HepG2 (cell line): ENCODE measurements around the gene KDM3B. TPM values are rescaled to one million over a fixed set of nuclear protein-coding genes. Genes with fewer than 3 reads are reported as not detected.

ENCODE experiments used
- CENPX ChIP-seq: sonication (generic); formaldehyde crosslinking; IDR thresholded peaks from 2 replicates; pipeline ENCODE4 v1.9.0; 2021; ENCODE audit warnings: mild to moderate bottlenecking, missing genetic modification reagents, moderate library complexity
- FOSL1 ChIP-seq: sonication (generic); formaldehyde crosslinking; IDR thresholded peaks from 2 replicates; pipeline ENCODE4 v1.9.0; 2021; ENCODE audit warnings: missing genetic modification reagents, borderline replicate concordance
- GZF1 ChIP-seq: sonication (generic); formaldehyde crosslinking; IDR thresholded peaks from 2 replicates; pipeline ENCODE4 v1.5.1; 2020; ENCODE audit warnings: mild to moderate bottlenecking, missing genetic modification reagents
- HOXA7 ChIP-seq: sonication (generic); formaldehyde crosslinking; IDR thresholded peaks from 2 replicates; pipeline ENCODE4 v1.8.1; 2022; ENCODE audit warnings: mild to moderate bottlenecking, missing genetic modification reagents, moderate library complexity
- KDM5A ChIP-seq: fragments of 200-600 bp; sonication (generic); IDR thresholded peaks from 2 replicates; pipeline ENCODE4 v1.7.0; 2018; ENCODE audit warnings: antibody characterized with exemption, mild to moderate bottlenecking, low read length, borderline replicate concordance
- MBD4 ChIP-seq: IDR thresholded peaks from 2 replicates; pipeline ENCODE4 v1.6.1; 2012; ENCODE audit warnings: low read length, inconsistent platforms, borderline replicate concordance
- PAX8 ChIP-seq: sonication (generic); formaldehyde crosslinking; IDR thresholded peaks from 2 replicates; pipeline ENCODE4 v1.8.0; 2022; ENCODE audit warnings: mild to moderate bottlenecking, missing genetic modification reagents, borderline replicate concordance
- PLRG1 ChIP-seq: fragments of 450-650 bp; conservative IDR thresholded peaks from 2 replicates; pipeline ENCODE4 v1.6.1; 2016
- PTBP1 ChIP-seq: fragments of 200-400 bp; formaldehyde crosslinking; IDR thresholded peaks from 2 replicates; pipeline ENCODE4 v1.6.1; 2018; ENCODE audit warnings: low read length, low read depth; ENCODE audit not compliant: poor library complexity, severe bottlenecking
- SMARCC2 ChIP-seq: fragments of 450-650 bp; IDR thresholded peaks from 2 replicates; pipeline ENCODE4 v1.6.1; 2017; ENCODE audit warnings: antibody characterized with exemption, mild to moderate bottlenecking
- SP4 ChIP-seq: sonication (generic); formaldehyde crosslinking; IDR thresholded peaks from 2 replicates; pipeline ENCODE4 v1.8.1; 2023; ENCODE audit warnings: mild to moderate bottlenecking, missing genetic modification reagents
- TBX3 ChIP-seq: fragments of 450-650 bp; IDR thresholded peaks from 2 replicates; pipeline ENCODE4 v1.6.1; 2017; ENCODE audit warnings: antibody characterized with exemption, mild to moderate bottlenecking, inconsistent platforms, borderline replicate concordance
- ZNF530 ChIP-seq: sonication (generic); formaldehyde crosslinking; IDR thresholded peaks from 2 replicates; pipeline ENCODE4 v1.5.0; 2020; ENCODE audit warnings: low read depth, mild to moderate bottlenecking, missing genetic modification reagents
- ZNF543 ChIP-seq: sonication (generic); formaldehyde crosslinking; IDR thresholded peaks from 2 replicates; pipeline ENCODE4 v1.4.0; 2020; ENCODE audit warnings: mild to moderate bottlenecking, missing genetic modification reagents
- ZNF558 ChIP-seq: sonication (generic); formaldehyde crosslinking; IDR thresholded peaks from 2 replicates; pipeline ENCODE4 v1.9.0; 2022; ENCODE audit warnings: mild to moderate bottlenecking, missing genetic modification reagents, borderline replicate concordance
- ZNF577 ChIP-seq: sonication (generic); formaldehyde crosslinking; IDR thresholded peaks from 2 replicates; pipeline ENCODE4 v1.4.0; 2020; ENCODE audit warnings: mild to moderate bottlenecking, low read depth, missing genetic modification reagents, borderline replicate concordance
- ZNF7 ChIP-seq: IDR thresholded peaks from 2 replicates; pipeline ENCODE4 v1.6.1; 2016; ENCODE audit warnings: missing biosample characterization, missing genetic modification reagents
- ZNF703 ChIP-seq: sonication (generic); formaldehyde crosslinking; IDR thresholded peaks from 2 replicates; pipeline ENCODE4 v1.5.1; 2020; ENCODE audit warnings: missing genetic modification reagents, mild to moderate bottlenecking, moderate library complexity, borderline replicate concordance
- ZNF790 ChIP-seq: sonication (generic); formaldehyde crosslinking; IDR thresholded peaks from 2 replicates; pipeline ENCODE4 v1.8.0; 2022; ENCODE audit warnings: missing genetic modification reagents, mild to moderate bottlenecking, borderline replicate concordance
- polyA plus RNA-seq, 8 experiments: library from polyadenylated mRNA; depleted of rRNA in 3 of 8; stranded (reverse) in 7 of 8; unstranded in 1 of 8; fragments of >200 nt; fragmentation: Illumina TruSeq in 4 of 8; extraction: Trizol in 4 of 8; gene quantifications; 2 replicates each; pipeline versions ENCODE4 v1.2.1 to v1.2.3, GENCODE V29; 2011 to 2016; ENCODE audit warnings: low read depth in 4 of 8, missing spikeins in 1 of 8, mixed read lengths in 1 of 8; ENCODE audit not compliant: insufficient read depth in 1 of 8
- total RNA-seq, 5 experiments: library from RNA; depleted of rRNA; stranded (reverse); fragments of >200 nt; fragmentation: Illumina TruSeq; extraction: Trizol; gene quantifications; 2 replicates each; pipeline ENCODE4 v1.2.3, GENCODE V29; 2016; ENCODE audit warnings: low read depth in 1 of 5
- TF ChIP-seq, protein P1 (sequence below): sonication (generic); formaldehyde crosslinking; IDR thresholded peaks from 2 replicates; pipeline ENCODE4 v1.4.0; 2020; ENCODE audit warnings: low read depth, mild to moderate bottlenecking, missing genetic modification reagents
- TF ChIP-seq, protein P2 (sequence below): fragments of 450-650 bp; IDR thresholded peaks from 2 replicates; pipeline ENCODE4 v1.6.1; 2016
- TF ChIP-seq, protein P3 (sequence below): sonication (generic); formaldehyde crosslinking; IDR thresholded peaks from 2 replicates; pipeline ENCODE4 v1.5.0; 2020; ENCODE audit warnings: missing genetic modification reagents, mild to moderate bottlenecking, borderline replicate concordance
- TF ChIP-seq, protein P4 (sequence below): sonication (generic); formaldehyde crosslinking; IDR thresholded peaks from 2 replicates; pipeline ENCODE4 v1.8.0; 2022; ENCODE audit warnings: mild to moderate bottlenecking, missing genetic modification reagents, moderate library complexity
- TF ChIP-seq, protein P5 (sequence below): sonication (generic); formaldehyde crosslinking; IDR thresholded peaks from 2 replicates; pipeline ENCODE4 v1.5.0; 2020; ENCODE audit warnings: missing genetic modification reagents
- TF ChIP-seq, protein P6 (sequence below): sonication (generic); formaldehyde crosslinking; IDR thresholded peaks from 2 replicates; pipeline ENCODE4 v1.5.0; 2020; ENCODE audit warnings: missing genetic modification reagents

The KDM3B gene
- total and polyA plus RNA-seq, 2 of the 13 experiments (the other 11 are each of a cell fraction or from before 2014, with no cell fraction given) = 19.7 to 34.3 TPM

DNA sequence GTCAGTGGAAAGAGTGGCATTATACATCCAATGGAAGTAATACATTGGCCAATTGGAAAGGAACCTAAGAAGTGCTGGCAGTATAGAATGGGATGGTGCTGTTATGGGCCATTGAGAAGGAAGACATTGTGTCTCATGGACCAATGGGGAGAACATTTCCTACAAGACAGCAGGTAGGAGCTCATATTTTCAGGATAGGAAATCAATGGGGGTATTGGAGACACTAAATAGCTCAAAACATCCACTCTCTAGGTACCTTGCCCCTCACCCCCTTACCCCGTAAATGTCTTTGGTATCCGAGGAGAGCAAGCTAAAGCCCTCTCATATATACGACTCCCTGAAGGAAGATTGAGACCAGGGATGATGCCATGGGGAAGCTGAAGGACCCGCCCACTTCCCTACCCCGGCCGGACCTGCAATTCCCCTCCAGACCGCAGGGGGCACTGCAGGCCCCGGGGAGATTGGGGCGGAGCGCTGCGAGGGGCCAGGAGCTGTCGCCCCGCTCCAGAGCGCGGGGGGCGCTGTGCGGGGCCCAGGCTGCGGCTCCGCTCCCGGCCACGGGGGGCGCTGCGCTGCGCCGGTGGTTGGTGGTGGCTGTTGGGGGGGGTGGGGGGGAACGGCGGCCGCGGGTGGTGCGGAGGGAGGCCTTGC is at the start of gene KDM3B (continued):
- TF ChIP-seq, protein P1, sequence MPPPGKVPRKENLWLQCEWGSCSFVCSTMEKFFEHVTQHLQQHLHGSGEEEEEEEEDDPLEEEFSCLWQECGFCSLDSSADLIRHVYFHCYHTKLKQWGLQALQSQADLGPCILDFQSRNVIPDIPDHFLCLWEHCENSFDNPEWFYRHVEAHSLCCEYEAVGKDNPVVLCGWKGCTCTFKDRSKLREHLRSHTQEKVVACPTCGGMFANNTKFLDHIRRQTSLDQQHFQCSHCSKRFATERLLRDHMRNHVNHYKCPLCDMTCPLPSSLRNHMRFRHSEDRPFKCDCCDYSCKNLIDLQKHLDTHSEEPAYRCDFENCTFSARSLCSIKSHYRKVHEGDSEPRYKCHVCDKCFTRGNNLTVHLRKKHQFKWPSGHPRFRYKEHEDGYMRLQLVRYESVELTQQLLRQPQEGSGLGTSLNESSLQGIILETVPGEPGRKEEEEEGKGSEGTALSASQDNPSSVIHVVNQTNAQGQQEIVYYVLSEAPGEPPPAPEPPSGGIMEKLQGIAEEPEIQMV (CRISPR knock-in tag) = no peak
- TF ChIP-seq ZNF703 (CRISPR knock-in tag) (no peak), ZNF530 (no peak), ZNF790 (CRISPR knock-in tag) (no peak), ZNF577 (CRISPR knock-in tag) (no peak), HOXA7 (CRISPR knock-in tag) (no peak), TBX3 (no peak), MBD4 (no peak), PLRG1 (no peak), ZNF558 (no peak), ZNF543 (CRISPR knock-in tag) (no peak), PTBP1 (no peak), SP4 (peak; percentile 86), PAX8 (CRISPR knock-in tag) (no peak), CENPX (CRISPR knock-in tag) (no peak), SMARCC2 (no peak), FOSL1 (CRISPR knock-in tag) (no peak), GZF1 (no peak), ZNF7 (CRISPR knock-in tag) (no peak), KDM5A (no peak)
- TF ChIP-seq, protein P2, sequence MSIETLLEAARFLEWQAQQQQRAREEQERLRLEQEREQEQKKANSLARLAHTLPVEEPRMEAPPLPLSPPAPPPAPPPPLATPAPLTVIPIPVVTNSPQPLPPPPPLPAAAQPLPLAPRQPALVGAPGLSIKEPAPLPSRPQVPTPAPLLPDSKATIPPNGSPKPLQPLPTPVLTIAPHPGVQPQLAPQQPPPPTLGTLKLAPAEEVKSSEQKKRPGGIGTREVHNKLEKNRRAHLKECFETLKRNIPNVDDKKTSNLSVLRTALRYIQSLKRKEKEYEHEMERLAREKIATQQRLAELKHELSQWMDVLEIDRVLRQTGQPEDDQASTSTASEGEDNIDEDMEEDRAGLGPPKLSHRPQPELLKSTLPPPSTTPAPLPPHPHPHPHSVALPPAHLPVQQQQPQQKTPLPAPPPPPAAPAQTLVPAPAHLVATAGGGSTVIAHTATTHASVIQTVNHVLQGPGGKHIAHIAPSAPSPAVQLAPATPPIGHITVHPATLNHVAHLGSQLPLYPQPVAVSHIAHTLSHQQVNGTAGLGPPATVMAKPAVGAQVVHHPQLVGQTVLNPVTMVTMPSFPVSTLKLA = no peak
- TF ChIP-seq, protein P3, sequence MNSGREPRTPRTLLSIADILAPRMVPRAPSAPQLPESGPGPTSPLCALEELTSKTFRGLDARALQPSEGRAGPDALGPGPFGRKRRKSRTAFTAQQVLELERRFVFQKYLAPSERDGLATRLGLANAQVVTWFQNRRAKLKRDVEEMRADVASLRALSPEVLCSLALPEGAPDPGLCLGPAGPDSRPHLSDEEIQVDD (CRISPR knock-in tag) = no peak
- TF ChIP-seq, protein P4, sequence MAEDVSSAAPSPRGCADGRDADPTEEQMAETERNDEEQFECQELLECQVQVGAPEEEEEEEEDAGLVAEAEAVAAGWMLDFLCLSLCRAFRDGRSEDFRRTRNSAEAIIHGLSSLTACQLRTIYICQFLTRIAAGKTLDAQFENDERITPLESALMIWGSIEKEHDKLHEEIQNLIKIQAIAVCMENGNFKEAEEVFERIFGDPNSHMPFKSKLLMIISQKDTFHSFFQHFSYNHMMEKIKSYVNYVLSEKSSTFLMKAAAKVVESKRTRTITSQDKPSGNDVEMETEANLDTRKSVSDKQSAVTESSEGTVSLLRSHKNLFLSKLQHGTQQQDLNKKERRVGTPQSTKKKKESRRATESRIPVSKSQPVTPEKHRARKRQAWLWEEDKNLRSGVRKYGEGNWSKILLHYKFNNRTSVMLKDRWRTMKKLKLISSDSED (CRISPR knock-in tag) = no peak
- TF ChIP-seq, protein P5, sequence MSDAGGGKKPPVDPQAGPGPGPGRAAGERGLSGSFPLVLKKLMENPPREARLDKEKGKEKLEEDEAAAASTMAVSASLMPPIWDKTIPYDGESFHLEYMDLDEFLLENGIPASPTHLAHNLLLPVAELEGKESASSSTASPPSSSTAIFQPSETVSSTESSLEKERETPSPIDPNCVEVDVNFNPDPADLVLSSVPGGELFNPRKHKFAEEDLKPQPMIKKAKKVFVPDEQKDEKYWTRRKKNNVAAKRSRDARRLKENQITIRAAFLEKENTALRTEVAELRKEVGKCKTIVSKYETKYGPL (CRISPR knock-in tag) = no peak
- TF ChIP-seq, protein P6, sequence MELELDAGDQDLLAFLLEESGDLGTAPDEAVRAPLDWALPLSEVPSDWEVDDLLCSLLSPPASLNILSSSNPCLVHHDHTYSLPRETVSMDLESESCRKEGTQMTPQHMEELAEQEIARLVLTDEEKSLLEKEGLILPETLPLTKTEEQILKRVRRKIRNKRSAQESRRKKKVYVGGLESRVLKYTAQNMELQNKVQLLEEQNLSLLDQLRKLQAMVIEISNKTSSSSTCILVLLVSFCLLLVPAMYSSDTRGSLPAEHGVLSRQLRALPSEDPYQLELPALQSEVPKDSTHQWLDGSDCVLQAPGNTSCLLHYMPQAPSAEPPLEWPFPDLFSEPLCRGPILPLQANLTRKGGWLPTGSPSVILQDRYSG (CRISPR knock-in tag) = no peak
